ENCODE data around the gene DNAAF2. TPM values are rescaled to one million over a fixed set of nuclear protein-coding genes. Genes with fewer than 3 reads are reported as not detected.
"Not testable (repeated sequence)": the region's sequence is repeated elsewhere in the genome, so short reads cannot be mapped to it uniquely, and the experiment has no call there.

The DNAAF2 gene
- polyA plus RNA-seq (2012; ENCODE audit: low read depth, missing spikeins), result 4.4 TPM

GRCh38 chr14:49634547-49635334 is at the start of gene DNAAF2:
DNAAF2 (minus strand) TSS chr14:49635244; CDS start chr14:49635149, 95 bp downstream.
- peak; percentile 35 for FAIRE-seq
- peak; percentile 32 for DNase-seq (ENCODE audit: insufficient read length, low spot score)
- TF ChIP-seq TAF1 (IDR thresholded peaks at IDR 0.05; ENCODE audit: low read depth, low read length) (no peak), PAX5 (IDR thresholded peaks at IDR 0.05; ENCODE audit: insufficient read depth, low read length, severe bottlenecking) (no peak), SPI1 (IDR thresholded peaks at IDR 0.05; ENCODE audit: low read depth, low read length) (0 out of 2 replicates have a peak, but pooled peaks have one; percentile 1), POLR2A (IDR thresholded peaks at IDR 0.05; ENCODE audit: low read depth, low read length) (no peak; the same call in 1 of the 2 replicates), POU2F2 (IDR thresholded peaks at IDR 0.05; ENCODE audit: low read depth, low read length) (no peak; the same call in 1 of the 2 replicates), POLR2AphosphoS5 (IDR thresholded peaks at IDR 0.05; ENCODE audit: low read depth, low read length) (0 out of 2 replicates have a peak, but pooled peaks have one; percentile 24)

GRCh38 chr14:49679271-49679670 is 44.2 kb upstream of the DNAAF2 start:
- no peak for FAIRE-seq
- TF ChIP-seq SPI1 (IDR thresholded peaks at IDR 0.05; ENCODE audit: low read depth, low read length), result no peak
- no peak for TF ChIP-seq PAX5 (IDR thresholded peaks at IDR 0.05; ENCODE audit: insufficient read depth, low read length, severe bottlenecking)
- no peak for TF ChIP-seq POLR2AphosphoS5 (IDR thresholded peaks at IDR 0.05; ENCODE audit: low read depth, low read length)
- TF ChIP-seq POU2F2 (IDR thresholded peaks at IDR 0.05; ENCODE audit: low read depth, low read length), result no peak
- no peak for TF ChIP-seq POLR2A (IDR thresholded peaks at IDR 0.05; ENCODE audit: low read depth, low read length)
- TF ChIP-seq TAF1 (IDR thresholded peaks at IDR 0.05; ENCODE audit: low read depth, low read length), result no peak
- DNase-seq (ENCODE audit: insufficient read length, low spot score), result no peak

- TF ChIP-seq TAF1 (IDR thresholded peaks at IDR 0.05; ENCODE audit: low read depth, low read length) (no peak), PAX5 (IDR thresholded peaks at IDR 0.05; ENCODE audit: insufficient read depth, low read length, severe bottlenecking) (no peak), POU2F2 (IDR thresholded peaks at IDR 0.05; ENCODE audit: low read depth, low read length) (no peak), POLR2AphosphoS5 (IDR thresholded peaks at IDR 0.05; ENCODE audit: low read depth, low read length) (no peak), SPI1 (IDR thresholded peaks at IDR 0.05; ENCODE audit: low read depth, low read length) (no peak), POLR2A (IDR thresholded peaks at IDR 0.05; ENCODE audit: low read depth, low read length) (no peak)
- FAIRE-seq, result no peak
- DNase-seq (ENCODE audit: insufficient read length, low spot score), result no peak
These were observed 42.6 kb upstream of the DNAAF2 start for GRCh38 chr14:49677643-49678042.

- TF ChIP-seq POLR2A (IDR thresholded peaks at IDR 0.05; ENCODE audit: low read depth, low read length), result no peak
- TF ChIP-seq PAX5 (IDR thresholded peaks at IDR 0.05; ENCODE audit: insufficient read depth, low read length, severe bottlenecking), result no peak
- TF ChIP-seq POLR2AphosphoS5 (IDR thresholded peaks at IDR 0.05; ENCODE audit: low read depth, low read length), result no peak
- no peak for TF ChIP-seq SPI1 (IDR thresholded peaks at IDR 0.05; ENCODE audit: low read depth, low read length)
- FAIRE-seq (no peak), DNase-seq (ENCODE audit: insufficient read length, low spot score) (no peak)
These were observed 38.5 kb upstream of the DNAAF2 start for GRCh38 chr14:49673586-49673985.

- FAIRE-seq (no peak), DNase-seq (ENCODE audit: insufficient read length, low spot score) (no peak)
- no peak for TF ChIP-seq POLR2AphosphoS5 (IDR thresholded peaks at IDR 0.05; ENCODE audit: low read depth, low read length)
- TF ChIP-seq SPI1 (IDR thresholded peaks at IDR 0.05; ENCODE audit: low read depth, low read length), result peak; percentile 47; the same call in 1 of the 2 replicates
These were observed 35.4 kb upstream of the DNAAF2 start for GRCh38 chr14:49670475-49670874.

- no peak for FAIRE-seq
- TF ChIP-seq PAX5 (IDR thresholded peaks at IDR 0.05; ENCODE audit: insufficient read depth, low read length, severe bottlenecking), result no peak
- TF ChIP-seq TAF1 (IDR thresholded peaks at IDR 0.05; ENCODE audit: low read depth, low read length), result no peak
- TF ChIP-seq POLR2AphosphoS5 (IDR thresholded peaks at IDR 0.05; ENCODE audit: low read depth, low read length), result no peak
- TF ChIP-seq POU2F2 (IDR thresholded peaks at IDR 0.05; ENCODE audit: low read depth, low read length), result no peak
- TF ChIP-seq POLR2A (IDR thresholded peaks at IDR 0.05; ENCODE audit: low read depth, low read length), result no peak
- TF ChIP-seq SPI1 (IDR thresholded peaks at IDR 0.05; ENCODE audit: low read depth, low read length), result no peak
These were observed 24.7 kb upstream of the DNAAF2 start for GRCh38 chr14:49659526-49660455.

GRCh38 chr14:49657500-49657899 is 22.5 kb upstream of the DNAAF2 start:
- not testable (repeated sequence) for DNase-seq (ENCODE audit: insufficient read length, low spot score); FAIRE-seq

More at GRCh38 chr14:49659526-49660455, 24.7 kb upstream of the DNAAF2 start:
- DNase-seq (ENCODE audit: insufficient read length, low spot score), result no peak

GRCh38 chr14:49654511-49654910 is 19.5 kb upstream of the DNAAF2 start:
- no peak for DNase-seq (ENCODE audit: insufficient read length, low spot score)
- no peak for FAIRE-seq
- TF ChIP-seq POLR2A (IDR thresholded peaks at IDR 0.05; ENCODE audit: low read depth, low read length), result no peak
- no peak for TF ChIP-seq PAX5 (IDR thresholded peaks at IDR 0.05; ENCODE audit: insufficient read depth, low read length, severe bottlenecking)
- TF ChIP-seq SPI1 (IDR thresholded peaks at IDR 0.05; ENCODE audit: low read depth, low read length), result no peak
- TF ChIP-seq POLR2AphosphoS5 (IDR thresholded peaks at IDR 0.05; ENCODE audit: low read depth, low read length), result no peak
- no peak for TF ChIP-seq TAF1 (IDR thresholded peaks at IDR 0.05; ENCODE audit: low read depth, low read length)
- TF ChIP-seq POU2F2 (IDR thresholded peaks at IDR 0.05; ENCODE audit: low read depth, low read length), result no peak

GRCh38 chr14:49653508-49653907 is 18.5 kb upstream of the DNAAF2 start:
- TF ChIP-seq POLR2A (IDR thresholded peaks at IDR 0.05; ENCODE audit: low read depth, low read length) (no peak), TAF1 (IDR thresholded peaks at IDR 0.05; ENCODE audit: low read depth, low read length) (no peak), SPI1 (IDR thresholded peaks at IDR 0.05; ENCODE audit: low read depth, low read length) (no peak), POU2F2 (IDR thresholded peaks at IDR 0.05; ENCODE audit: low read depth, low read length) (no peak), PAX5 (IDR thresholded peaks at IDR 0.05; ENCODE audit: insufficient read depth, low read length, severe bottlenecking) (no peak)
- no peak for FAIRE-seq
- DNase-seq (ENCODE audit: insufficient read length, low spot score), result no peak
